Activated T-helper 1 cell treated with anti-CD3 and anti-CD28 coated beads, Interleukin-2, amount 50 U/mL, for 16 hours (primary cell): ENCODE data around the gene THRA.

Experiments used
- DNase-seq, 2 donors: peaks; one replicate each; pipeline ENCODE4 v3.0.0-alpha.2; 2020; ENCODE audit warnings: low read depth in 1 of 2, low spot score in 1 of 2

The THRA gene

DNA sequence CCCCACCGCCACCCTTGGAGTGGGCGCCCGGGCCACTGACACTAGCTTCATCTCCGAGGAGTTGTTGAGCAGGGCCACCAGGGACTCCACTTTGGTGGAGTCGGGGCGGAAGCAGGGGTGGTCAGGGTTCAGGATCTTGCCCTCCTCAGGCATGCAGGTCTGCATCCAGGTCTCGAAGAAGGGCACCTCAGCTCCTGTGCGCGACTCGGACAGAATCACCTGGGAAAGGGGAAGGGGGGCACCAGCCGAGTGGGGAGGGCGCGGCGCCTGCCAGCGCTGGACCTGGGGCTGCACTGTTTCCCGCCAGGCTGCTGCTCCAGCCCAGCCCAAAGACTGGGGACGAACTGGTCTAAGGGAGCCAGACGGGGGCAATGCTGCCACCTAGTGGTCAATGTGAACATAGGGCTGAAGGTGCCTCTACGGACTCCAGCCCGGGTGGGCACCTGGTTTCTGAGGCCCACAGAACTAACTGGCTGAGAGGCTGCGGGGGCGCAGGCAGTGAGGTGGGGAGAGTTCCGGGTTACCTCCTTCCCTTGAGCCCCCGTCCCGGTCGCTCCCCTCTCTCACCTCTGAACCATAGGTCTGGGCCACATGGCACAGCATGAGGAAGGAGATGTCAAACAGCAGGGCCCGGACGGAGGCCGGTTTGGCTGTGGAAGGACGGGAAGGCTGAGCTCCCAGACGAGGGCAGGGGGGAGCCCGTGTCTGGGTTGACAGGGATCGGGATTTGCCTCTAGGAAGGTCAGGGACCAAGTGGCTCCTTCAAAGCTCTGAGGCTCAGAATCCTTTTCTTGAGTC is 35.8 kb upstream of the THRA start:
- peak; percentile 55 to 64 for DNase-seq

DNA sequence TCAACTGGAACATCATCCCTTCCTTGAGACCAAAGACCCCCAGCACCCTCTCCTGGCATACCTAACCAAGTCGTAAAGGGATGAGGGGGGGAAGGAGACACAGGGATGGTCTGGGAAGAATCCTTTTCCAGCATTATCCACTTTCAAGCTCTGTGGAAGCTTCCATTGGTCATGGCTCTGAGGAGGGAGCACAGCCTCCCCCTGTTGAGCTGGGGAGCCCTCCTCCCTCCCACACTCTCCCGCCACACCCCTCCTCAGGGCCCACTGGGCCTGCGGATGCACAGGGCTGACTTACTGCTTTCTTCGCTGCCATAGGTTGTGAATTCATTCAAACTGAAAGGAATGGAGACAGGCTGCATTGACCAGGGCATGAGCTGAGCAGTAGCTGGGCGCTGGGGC is 35.2 kb upstream of the THRA start:
- DNase-seq: no peak

- no peak for DNase-seq
Observed at GRCh38 chr17:40028595-40028994, 34.2 kb upstream of the THRA start.

DNA sequence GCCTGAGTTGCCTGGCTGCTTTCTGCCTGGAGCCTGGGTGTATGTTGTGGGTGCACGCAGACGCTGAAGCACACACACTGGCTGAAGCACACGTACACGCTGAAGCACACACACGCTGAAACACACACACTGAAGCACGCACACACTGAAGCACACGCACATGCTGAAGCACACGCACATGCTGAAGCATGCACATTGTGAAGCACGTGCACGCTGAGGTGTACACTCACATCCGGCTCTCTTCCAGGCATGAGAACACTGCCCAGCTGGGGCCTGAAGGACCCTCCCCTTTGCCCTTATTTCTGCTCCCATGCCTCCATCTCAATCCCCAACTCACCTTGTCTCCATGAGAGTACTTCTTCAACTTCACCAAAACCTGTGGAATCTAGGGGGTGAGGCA is 31.1 kb upstream of the THRA start:
- DNase-seq: no peak

DNA sequence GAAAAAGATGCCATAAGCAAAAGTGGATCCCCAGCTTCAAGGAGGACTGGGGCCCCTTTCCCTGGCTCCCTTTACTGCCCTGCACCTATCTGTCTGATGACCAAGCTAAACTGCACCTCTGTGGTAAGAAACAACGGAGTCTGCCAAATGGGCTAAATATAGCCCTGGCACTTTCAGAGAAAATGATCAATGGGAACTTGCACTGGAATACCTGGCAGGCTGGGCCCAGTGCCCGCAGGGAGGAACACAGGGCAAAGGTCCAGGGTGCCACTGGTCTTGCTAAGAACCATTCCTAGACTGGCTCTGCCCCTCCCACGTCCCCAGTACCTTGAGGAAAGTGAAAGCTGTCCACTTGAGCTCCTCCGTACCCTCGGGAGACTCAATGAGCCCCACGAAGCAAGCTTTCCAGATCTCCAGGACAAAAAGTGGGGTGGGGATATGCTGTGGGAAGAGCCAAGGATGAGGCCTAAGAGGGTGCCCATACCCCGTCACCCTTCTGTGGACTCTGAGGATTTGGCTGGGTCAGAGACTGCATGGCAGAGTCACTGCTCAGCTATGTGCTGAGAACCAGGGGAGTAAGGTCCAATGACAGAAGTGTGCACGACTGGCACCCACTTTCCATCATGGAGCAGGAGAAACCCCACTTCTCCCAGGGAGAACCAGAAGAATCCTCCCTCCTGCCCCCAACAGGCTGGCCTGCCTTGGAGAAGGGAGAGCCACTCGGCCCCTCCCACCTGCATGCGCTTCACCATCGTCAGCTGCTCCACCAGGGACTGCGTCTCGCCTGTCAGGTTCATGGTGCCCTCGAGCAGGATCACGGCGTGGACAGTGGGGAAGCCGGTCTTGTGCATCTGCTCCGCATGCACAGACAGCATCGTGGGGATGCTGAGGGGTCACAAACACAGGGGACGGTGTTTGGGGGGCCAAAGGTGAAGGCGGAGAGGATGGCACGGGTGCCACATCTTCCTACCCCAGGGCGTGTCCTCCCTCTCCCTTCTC is 30.1 kb upstream of the THRA start:
- DNase-seq: no peak

DNA sequence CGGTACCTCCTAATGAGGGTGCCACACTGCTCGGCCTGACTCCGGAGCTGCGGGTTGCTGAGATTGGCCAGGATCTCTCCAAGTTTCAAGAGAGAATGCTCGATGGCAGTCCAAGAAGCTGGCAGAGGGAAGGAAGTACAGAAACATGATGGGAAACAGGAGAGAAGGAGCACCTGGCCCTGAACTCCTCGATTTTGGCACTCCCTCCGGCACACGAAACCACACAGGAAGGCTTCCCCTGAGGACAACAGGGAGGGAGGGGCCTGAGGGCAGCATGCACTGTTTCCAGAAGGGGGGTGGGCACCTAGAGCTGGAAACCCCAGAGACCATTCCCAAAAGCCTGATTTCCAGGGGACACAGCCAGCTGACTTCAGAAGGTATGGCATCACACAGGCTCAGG is 29.4 kb upstream of the THRA start:
- no peak for DNase-seq

GRCh38 chr17:40034426-40035161 is 28.2 kb upstream of the THRA start:
- DNase-seq: no peak

DNA sequence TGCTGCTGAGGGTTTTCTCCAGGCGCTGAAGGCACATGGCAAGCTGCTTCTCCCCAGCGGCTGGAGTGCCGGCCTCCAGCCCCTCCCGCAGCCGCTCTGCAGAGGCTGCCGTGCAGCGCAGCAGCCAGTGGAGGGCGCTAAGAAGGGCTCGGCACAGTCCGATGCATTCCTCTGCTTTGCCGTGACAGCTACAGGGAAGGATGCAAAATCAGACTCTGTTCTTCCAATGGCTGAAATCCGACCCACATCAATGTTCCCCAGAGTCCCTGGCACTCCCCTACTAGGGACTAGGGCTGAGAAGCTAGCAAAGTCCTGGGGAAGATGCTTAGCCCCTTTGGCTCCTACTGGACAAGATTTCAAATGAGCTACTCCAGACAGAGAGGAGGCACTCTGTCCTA is 27.6 kb upstream of the THRA start:
- no peak for DNase-seq

GRCh38 chr17:40038882-40039513 is 23.8 kb upstream of the THRA start:
- DNase-seq: no peak

- DNase-seq: no peak
Observed at GRCh38 chr17:40041196-40041595, 21.6 kb upstream of the THRA start.

DNA sequence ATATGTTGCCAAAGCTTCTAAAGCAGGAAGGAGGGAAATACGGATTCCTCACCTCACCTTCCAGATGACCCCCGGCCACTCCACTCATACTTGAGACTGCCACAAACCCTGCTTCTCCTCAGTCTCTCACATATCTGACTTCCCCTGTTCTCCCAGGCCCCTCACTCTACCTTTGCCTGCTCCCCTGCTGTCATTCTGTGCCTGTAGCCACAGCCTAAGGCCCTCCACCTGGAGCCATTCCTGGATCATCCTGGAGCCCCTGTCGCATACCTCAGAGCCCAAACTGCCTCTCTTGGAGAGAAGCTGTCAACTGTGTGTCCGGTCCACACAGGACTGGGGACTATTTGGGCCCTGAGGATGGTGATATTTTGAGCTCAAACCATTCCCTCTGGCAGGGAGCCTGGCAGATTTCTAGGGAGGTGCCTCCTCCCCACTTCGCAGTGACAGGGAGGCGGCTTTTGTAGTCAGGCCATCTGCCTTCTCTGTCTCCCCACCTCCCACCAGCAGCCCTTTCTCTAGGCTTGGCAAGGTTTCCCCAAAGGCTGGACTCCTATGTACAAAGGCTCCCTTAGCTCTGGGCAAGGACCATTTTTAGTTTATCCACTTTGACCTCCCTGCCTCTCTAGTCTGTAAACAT is 6.3 kb upstream of the THRA start:
- DNase-seq: no peak

DNA sequence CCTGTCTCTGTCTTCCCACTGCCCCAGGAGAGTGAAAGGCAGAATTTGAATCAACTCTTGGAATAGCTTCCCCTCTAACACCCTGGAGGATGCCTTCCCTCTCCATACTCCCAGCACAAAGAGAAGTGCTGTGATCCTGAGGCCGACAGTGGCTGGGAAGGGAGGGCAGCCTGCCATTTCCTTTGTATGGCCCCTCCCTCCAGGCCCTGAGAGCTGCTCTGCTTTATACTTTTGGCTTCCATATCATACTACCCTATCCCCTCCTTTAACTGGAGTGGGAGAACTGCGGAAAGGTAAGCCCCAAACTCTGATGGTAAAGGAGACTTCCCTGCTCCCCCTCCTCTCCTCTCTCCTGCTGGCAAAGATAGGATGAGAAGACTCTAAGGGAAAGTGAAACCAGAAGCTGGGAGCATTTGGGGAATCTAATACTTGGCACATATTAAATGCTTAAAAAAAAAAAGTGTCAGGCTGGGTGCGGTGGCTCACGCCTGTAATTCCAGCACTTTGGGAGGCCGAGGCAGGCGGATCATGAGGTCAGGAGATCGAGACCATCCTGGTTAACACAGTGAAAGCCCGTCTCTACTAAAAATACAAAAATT is 4.5 kb upstream of the THRA start:
- no peak for DNase-seq

DNA sequence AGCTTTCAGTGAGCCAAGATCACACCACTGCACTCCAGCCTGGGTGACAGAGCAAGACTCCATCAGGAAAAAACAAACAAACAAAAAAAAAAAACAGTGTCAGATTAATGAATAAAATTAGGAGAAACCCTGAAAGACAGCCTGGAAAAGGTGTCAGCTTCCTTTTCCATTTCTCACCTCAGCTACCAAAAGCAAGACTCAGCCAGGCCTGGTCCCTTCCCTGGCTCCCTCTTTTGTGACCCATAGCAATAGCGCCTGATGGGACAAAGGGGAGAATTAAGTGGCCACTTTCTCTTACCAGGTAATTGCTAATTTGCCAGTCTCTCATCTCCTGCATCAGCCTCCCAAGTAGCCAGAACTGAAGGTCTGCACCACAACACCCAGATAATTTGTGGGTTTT is 3.9 kb upstream of the THRA start:
- DNase-seq: no peak

GRCh38 chr17:40059729-40060475 is 2.9 kb upstream of the THRA start:
- DNase-seq: no peak

GRCh38 chr17:40060887-40061608 is 1.7 kb upstream of the THRA start:
- DNase-seq: no peak

- DNase-seq: no peak
Observed at GRCh38 chr17:40061609-40062038, 1.1 kb upstream of the THRA start.

DNA sequence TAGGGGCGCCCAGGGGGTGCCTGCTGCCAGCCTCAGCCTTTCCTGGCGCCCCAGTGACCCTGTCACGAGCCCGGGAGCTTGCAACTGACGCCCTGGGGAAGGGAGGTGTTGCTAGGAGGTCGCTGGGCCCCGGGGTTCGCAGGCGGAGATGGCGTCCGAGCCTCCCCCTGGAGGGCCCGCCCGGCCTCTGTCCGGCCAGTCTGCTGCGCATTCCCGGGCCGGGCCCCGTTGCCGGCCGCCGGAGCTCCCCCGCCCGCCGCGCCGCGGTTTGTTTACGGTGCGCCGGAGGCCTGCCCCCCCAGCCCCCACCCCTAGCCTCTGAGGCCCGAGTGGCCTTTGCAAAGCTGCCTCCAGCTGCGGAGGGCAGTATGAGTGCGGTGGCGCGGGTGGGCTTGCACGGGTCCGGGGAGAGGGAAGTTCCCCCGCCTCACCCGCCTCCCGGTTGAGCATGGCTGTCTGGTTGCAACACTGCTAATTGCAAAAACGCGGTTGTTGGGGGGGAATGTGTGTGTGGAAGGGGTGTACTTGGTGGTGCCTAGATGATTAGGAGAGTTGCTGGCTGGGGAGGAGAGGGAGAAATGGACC is 514 bp downstream of the THRA start:
- no peak for DNase-seq

DNA sequence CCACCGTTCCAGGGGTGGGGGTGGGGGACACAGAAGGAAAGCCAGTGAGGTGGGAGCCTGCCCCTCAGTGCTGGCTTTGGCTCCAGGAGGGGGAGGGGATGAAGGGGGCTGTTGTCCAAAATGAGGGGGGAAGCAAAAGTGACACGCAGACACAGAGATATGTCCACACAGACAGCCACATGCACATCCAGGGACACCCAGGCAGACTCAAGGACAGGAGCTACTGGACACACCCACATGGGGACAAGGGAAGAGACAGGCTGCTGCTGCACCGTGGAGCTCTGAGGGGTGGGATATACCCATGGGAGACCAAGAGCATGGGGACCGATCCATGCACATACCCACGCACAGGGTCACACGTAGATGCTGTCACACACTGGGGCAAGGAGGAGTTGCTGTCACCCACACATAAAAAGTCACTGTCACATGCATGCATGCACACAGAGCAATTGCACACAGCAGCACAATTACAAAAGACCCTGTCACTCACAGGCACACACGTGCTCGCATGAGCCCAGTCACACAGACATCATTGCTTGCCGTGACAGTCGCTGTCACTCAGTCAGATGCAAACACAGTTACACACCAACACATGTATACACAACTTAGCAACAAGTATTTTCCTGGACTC is 1.3 kb downstream of the THRA start:
- DNase-seq: no peak
